GM12878 (cell line): ENCODE data around the gene KRTAP5-2. TPM values are rescaled to one million over a fixed set of nuclear protein-coding genes. Genes with fewer than 3 reads are reported as not detected.
"Not testable (repeated sequence)": the region's sequence is repeated elsewhere in the genome, so short reads cannot be mapped to it uniquely, and the experiment has no call there.

Source experiments
- ATAC-seq: fragments of 200-7000 bp; cut with Tn5 transposase; 3 replicates; pipeline ENCODE4 v1.9.1; 2020; ENCODE audit warnings: mild to moderate bottlenecking, moderate library complexity
- BruUV-seq: library from RNA; stranded (reverse); fragments of 400-500 nt; replicated peaks from 2 replicates; lab custom pipeline; 2021; lab: Mats Ljungman, UMichigan
- CTCF ChIA-PET: fragments of 300-600 bp; sonication (Branson Sonifier 250); formaldehyde crosslinking; extraction: SDS; loops from one replicate; lab custom pipeline; 2021; ENCODE audit warnings: inconsistent platforms; lab: Yijun Ruan, JAX
- POLR2A ChIA-PET: fragments of 350-600 bp; formaldehyde crosslinking; extraction: SDS; loops from one replicate; lab custom pipeline; 2021; ENCODE audit warnings: inconsistent platforms; lab: Charles Lee
- RAD21 ChIA-PET: fragments of 300-600 bp; sonication (Branson Sonifier 250); formaldehyde crosslinking; loops from one replicate; lab custom pipeline; 2023; ENCODE audit warnings: antibody characterized with exemption; ENCODE audit not compliant: unreplicated experiment; lab: Charles Lee
- SMC1A ChIA-PET: fragments of 300-600 bp; sonication (Branson Sonifier 250); formaldehyde crosslinking; loops from one replicate; lab custom pipeline; 2023; ENCODE audit not compliant: unreplicated experiment, uncharacterized antibody; lab: Charles Lee
- DNase-seq: peaks from one replicate; pipeline ENCODE4 v3.0.0-alpha.2; 2011; ENCODE audit warnings: low read depth, low spot score
- FAIRE-seq: peaks from 3 replicates; lab custom pipeline; 2011; peaks lifted over from hg19 to GRCh38; lab: Jason Lieb, UNC
- H2AFZ ChIP-seq: 2 replicates; pipeline ENCODE4 v1.6.0; 2011; ENCODE audit warnings: low read depth, low read length, control low read depth; ENCODE audit not compliant: control insufficient read depth
- H3K27ac ChIP-seq: 2 replicates; pipeline ENCODE4 v1.5.1; 2011; ENCODE audit warnings: control low read depth; ENCODE audit not compliant: control insufficient read depth, insufficient read depth
- H3K27me3 ChIP-seq, 2 experiments: replicated peaks in 1 of 2; 2 replicates each; pipeline versions ENCODE4 v1.6.0 to v1.6.1; 2011; ENCODE audit warnings: low read length in 1 of 2; ENCODE audit not compliant: control insufficient read depth in 2 of 2, insufficient read depth in 2 of 2
- H3K36me3 ChIP-seq, 2 experiments: 2 replicates each; pipeline ENCODE4 v1.5.1; 2011; ENCODE audit warnings: low read length in 1 of 2; ENCODE audit not compliant: control insufficient read depth in 2 of 2, insufficient read depth in 2 of 2
- H3K4me1 ChIP-seq: 2 replicates; pipeline ENCODE4 v1.6.1; 2011; ENCODE audit warnings: mild to moderate bottlenecking, low read length, moderate library complexity, mixed read lengths; ENCODE audit not compliant: control insufficient read depth, insufficient read depth
- H3K4me2 ChIP-seq: 2 replicates; pipeline ENCODE4 v1.6.0; 2011; ENCODE audit warnings: control low read depth; ENCODE audit not compliant: control insufficient read depth, insufficient read depth
- H3K4me3 ChIP-seq: fragments of 200-600 bp; sonication (generic); 2 replicates; pipeline ENCODE4 v1.5.1; 2016
- H3K79me2 ChIP-seq: 2 replicates; pipeline ENCODE4 v1.6.0; 2011; ENCODE audit warnings: low read length; ENCODE audit not compliant: control insufficient read depth, insufficient read depth
- H3K9ac ChIP-seq: 2 replicates; pipeline ENCODE4 v1.8.0; 2011; ENCODE audit warnings: low read length, control low read depth, mixed read lengths; ENCODE audit not compliant: control insufficient read depth, insufficient read depth
- H3K9me3 ChIP-seq: replicated peaks from 3 replicates; pipeline ENCODE4 v1.5.1; 2011; ENCODE audit warnings: mild to moderate bottlenecking, low read length; ENCODE audit not compliant: control insufficient read depth, insufficient read depth
- H4K20me1 ChIP-seq: 2 replicates; pipeline ENCODE4 v1.6.0; 2011; ENCODE audit not compliant: control insufficient read depth, insufficient read depth
- ATF7 ChIP-seq: fragments of 450-650 bp; IDR thresholded peaks from 2 replicates; pipeline ENCODE4 v1.6.1; 2016; ENCODE audit warnings: low read depth, mild to moderate bottlenecking
- EP300 ChIP-seq, 2 experiments: fragments of 150-350 bp in 1 of 2; IDR thresholded peaks; 2 replicates each; pipeline ENCODE4 v1.6.1; 2011 to 2012; ENCODE audit warnings: low read depth in 2 of 2, low read length in 2 of 2, borderline replicate concordance in 1 of 2, improper control_type of control experiment in 1 of 2, inconsistent platforms in 1 of 2; ENCODE audit not compliant: control insufficient read depth in 1 of 2
- FOS ChIP-seq: IDR thresholded peaks from 3 replicates; pipeline ENCODE4 v1.6.1; 2011; ENCODE audit warnings: borderline replicate concordance; ENCODE audit not compliant: insufficient read length; ENCODE audit errors: extremely low read depth
- JUNB ChIP-seq: IDR thresholded peaks from 2 replicates; pipeline ENCODE4 v1.6.1; 2016; ENCODE audit warnings: antibody characterized with exemption, mild to moderate bottlenecking
- KDM1A ChIP-seq: fragments of 200-600 bp; sonication (generic); IDR thresholded peaks from 2 replicates; pipeline ENCODE4 v1.6.1; 2016; ENCODE audit warnings: borderline replicate concordance
- NR2C1 ChIP-seq: fragments of 450-650 bp; IDR thresholded peaks from 2 replicates; pipeline ENCODE4 v1.6.1; 2017; ENCODE audit warnings: antibody characterized with exemption, mild to moderate bottlenecking, moderate library complexity
- RUNX3 ChIP-seq: IDR thresholded peaks from 2 replicates; pipeline ENCODE4 v1.6.1; 2012; ENCODE audit warnings: low read length, inconsistent platforms
- SIX5 ChIP-seq: IDR thresholded peaks from 2 replicates; pipeline ENCODE4 v1.6.1; 2011; ENCODE audit warnings: mild to moderate bottlenecking, low read depth, low read length, moderate library complexity; ENCODE audit not compliant: severe bottlenecking
- ZNF24 ChIP-seq: fragments of 450-650 bp; IDR thresholded peaks from 2 replicates; pipeline ENCODE4 v1.6.1; 2017; ENCODE audit warnings: antibody characterized with exemption, mild to moderate bottlenecking
- WGBS: methylation state at CpG from one replicate; pipeline ENCODE4 v1.1.6; 2016; ENCODE audit warnings: low lambda C conversion rate; ENCODE audit not compliant: insufficient replicate concordance, insufficient coverage; ENCODE audit errors: missing lambda C conversion rate; 5-methylcytosine and 5-hydroxymethylcytosine counted together
- in situ Hi-C: fragments of 300-500 bp; cut with MboI; formaldehyde crosslinking; loops from 9 replicates; pipeline ENCODE4 v1.14.3; 2018; ENCODE audit warnings: mixed read lengths
- intact Hi-C: fragments of 100-400 bp; cut with micrococcal nuclease; formaldehyde crosslinking; loops from one replicate; pipeline ENCODE4 v1.14.2; 2022; ENCODE audit not compliant: unreplicated experiment
- polyA plus RNA-seq, 11 experiments: library from polyadenylated mRNA; depleted of rRNA in 4 of 11; unstranded in 6 of 11; stranded (reverse) in 5 of 11; fragments of >200 nt; fragmentation: Nextera tagmentation in 4 of 11; fragmentation: Illumina TruSeq in 1 of 11; extraction: Ambion mirVana in 4 of 11; extraction: Trizol in 1 of 11; gene quantifications; 1 replicate in 1 of 11; 2 replicates in 10 of 11; pipeline versions ENCODE4 v1.2.1 to v1.2.3, GENCODE V29; 2011 to 2016; ENCODE audit warnings: inconsistent platforms in 2 of 11, missing spikeins in 2 of 11, low read depth in 1 of 11
- total RNA-seq, 4 experiments: library from RNA; depleted of rRNA in 3 of 4; stranded (reverse); fragments of >200 nt in 3 of 4; fragmentation: Illumina TruSeq in 1 of 4; extraction: Trizol in 1 of 4; gene quantifications; 2 replicates each; pipeline versions ENCODE4 v1.2.1 to v1.2.3, GENCODE V29; 2013 to 2021
- TF ChIP-seq, protein P1 (sequence below): fragments of 450-650 bp; formaldehyde crosslinking; IDR thresholded peaks from 2 replicates; pipeline ENCODE4 v1.5.0; 2022; ENCODE audit warnings: mild to moderate bottlenecking, missing genetic modification characterization
- TF ChIP-seq, protein P2 (sequence below): fragments of 450-650 bp; formaldehyde crosslinking; IDR thresholded peaks from 2 replicates; pipeline ENCODE4 v1.4.0; 2020; ENCODE audit warnings: mild to moderate bottlenecking, moderate library complexity

The KRTAP5-2 gene
- total and polyA plus RNA-seq, 10 of the 15 experiments (the other 5 are each of a cell fraction or from before 2014, with no cell fraction given): not detected

DNA sequence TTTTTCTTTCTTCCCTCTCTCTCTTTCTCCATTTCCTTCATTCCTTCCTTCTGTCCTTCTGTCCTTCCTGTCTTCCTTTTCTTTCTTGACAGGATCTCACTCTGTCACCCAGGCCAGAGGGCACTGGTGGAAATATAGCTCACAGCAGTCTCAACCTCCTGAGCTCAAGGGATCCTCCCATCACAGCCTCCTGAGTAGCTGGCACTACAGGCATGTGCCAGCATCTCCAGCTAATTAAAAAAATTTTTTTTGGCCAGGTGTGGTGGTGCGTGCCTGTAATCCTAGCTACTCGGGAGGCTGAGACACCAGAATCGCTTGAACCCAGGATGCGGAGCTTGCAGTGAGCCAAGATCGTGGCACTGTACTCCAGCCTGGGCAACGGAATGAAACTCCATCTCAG lies 21.3 kb downstream of the KRTAP5-2 start:
- no peak for FAIRE-seq
- in situ Hi-C loops: no loop called here
- 43% methylated on average over 6 of the region's 6 CpGs for WGBS
- Histone ChIP-seq H3K4me3 (no peak overlapping the region), H2AFZ (no peak overlapping the region), H3K36me3 (no peaks in the 10 kb centered on the region), H3K79me2 (no peaks in the 10 kb centered on the region), H4K20me1 (no peaks in the 10 kb centered on the region), H3K27ac (no peak overlapping the region), H3K9ac (no peak overlapping the region), H3K4me2 (no peak overlapping the region), H3K27me3 (peaks cover 0 to 8% of the 10 kb centered on the region in 2 experiments; a peak in 2 of 4 replicates), H3K9me3 (peaks cover 4% of the 10 kb centered on the region; the same call in 1 of the 3 replicates), H3K4me1 (no peaks in the 10 kb centered on the region)
- RAD21 ChIA-PET: no interaction called here
- no peak for TF ChIP-seq NR2C1
- TF ChIP-seq, protein P1, sequence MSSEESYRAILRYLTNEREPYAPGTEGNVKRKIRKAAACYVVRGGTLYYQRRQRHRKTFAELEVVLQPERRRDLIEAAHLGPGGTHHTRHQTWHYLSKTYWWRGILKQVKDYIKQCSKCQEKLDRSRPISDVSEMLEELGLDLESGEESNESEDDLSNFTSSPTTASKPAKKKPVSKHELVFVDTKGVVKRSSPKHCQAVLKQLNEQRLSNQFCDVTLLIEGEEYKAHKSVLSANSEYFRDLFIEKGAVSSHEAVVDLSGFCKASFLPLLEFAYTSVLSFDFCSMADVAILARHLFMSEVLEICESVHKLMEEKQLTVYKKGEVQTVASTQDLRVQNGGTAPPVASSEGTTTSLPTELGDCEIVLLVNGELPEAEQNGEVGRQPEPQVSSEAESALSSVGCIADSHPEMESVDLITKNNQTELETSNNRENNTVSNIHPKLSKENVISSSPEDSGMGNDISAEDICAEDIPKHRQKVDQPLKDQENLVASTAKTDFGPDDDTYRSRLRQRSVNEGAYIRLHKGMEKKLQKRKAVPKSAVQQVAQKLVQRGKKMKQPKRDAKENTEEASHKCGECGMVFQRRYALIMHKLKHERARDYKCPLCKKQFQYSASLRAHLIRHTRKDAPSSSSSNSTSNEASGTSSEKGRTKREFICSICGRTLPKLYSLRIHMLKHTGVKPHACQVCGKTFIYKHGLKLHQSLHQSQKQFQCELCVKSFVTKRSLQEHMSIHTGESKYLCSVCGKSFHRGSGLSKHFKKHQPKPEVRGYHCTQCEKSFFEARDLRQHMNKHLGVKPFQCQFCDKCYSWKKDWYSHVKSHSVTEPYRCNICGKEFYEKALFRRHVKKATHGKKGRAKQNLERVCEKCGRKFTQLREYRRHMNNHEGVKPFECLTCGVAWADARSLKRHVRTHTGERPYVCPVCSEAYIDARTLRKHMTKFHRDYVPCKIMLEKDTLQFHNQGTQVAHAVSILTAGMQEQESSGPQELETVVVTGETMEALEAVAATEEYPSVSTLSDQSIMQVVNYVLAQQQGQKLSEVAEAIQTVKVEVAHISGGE (CRISPR knock-in tag): no peak
- TF ChIP-seq ATF7: no peak
- no peak for TF ChIP-seq KDM1A
- no peak for TF ChIP-seq SIX5
- TF ChIP-seq RUNX3: no peak
- TF ChIP-seq ZNF24: no peak
- no peak for TF ChIP-seq EP300 (IDR thresholded peaks at IDR 0.05; ENCODE audit: borderline replicate concordance in 1 of 2, control insufficient read depth in 1 of 2, low read depth in 2 of 2, low read length in 2 of 2)
- no peak for TF ChIP-seq FOS
- TF ChIP-seq JUNB: no peak
- TF ChIP-seq, protein P2, sequence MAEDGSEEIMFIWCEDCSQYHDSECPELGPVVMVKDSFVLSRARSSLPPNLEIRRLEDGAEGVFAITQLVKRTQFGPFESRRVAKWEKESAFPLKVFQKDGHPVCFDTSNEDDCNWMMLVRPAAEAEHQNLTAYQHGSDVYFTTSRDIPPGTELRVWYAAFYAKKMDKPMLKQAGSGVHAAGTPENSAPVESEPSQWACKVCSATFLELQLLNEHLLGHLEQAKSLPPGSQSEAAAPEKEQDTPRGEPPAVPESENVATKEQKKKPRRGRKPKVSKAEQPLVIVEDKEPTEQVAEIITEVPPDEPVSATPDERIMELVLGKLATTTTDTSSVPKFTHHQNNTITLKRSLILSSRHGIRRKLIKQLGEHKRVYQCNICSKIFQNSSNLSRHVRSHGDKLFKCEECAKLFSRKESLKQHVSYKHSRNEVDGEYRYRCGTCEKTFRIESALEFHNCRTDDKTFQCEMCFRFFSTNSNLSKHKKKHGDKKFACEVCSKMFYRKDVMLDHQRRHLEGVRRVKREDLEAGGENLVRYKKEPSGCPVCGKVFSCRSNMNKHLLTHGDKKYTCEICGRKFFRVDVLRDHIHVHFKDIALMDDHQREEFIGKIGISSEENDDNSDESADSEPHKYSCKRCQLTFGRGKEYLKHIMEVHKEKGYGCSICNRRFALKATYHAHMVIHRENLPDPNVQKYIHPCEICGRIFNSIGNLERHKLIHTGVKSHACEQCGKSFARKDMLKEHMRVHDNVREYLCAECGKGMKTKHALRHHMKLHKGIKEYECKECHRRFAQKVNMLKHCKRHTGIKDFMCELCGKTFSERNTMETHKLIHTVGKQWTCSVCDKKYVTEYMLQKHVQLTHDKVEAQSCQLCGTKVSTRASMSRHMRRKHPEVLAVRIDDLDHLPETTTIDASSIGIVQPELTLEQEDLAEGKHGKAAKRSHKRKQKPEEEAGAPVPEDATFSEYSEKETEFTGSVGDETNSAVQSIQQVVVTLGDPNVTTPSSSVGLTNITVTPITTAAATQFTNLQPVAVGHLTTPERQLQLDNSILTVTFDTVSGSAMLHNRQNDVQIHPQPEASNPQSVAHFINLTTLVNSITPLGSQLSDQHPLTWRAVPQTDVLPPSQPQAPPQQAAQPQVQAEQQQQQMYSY (CRISPR knock-in tag): no peak
- intact Hi-C loops: loop anchor here (10.0 kb wide), 2 partner anchors 272 to 462 kb away; partner anchors contain the start of gene TOLLIP
- CTCF ChIA-PET: interaction anchor here (0.8 to 1.0 kb wide), 2 partner anchors 9 to 374 kb away, joined by 3 read pairs; no protein-coding TSS in a partner anchor
- no peak for ATAC-seq
- POLR2A ChIA-PET: no interaction called here
- no TSS peak for BruUV-seq
- no peak for DNase-seq
- SMC1A ChIA-PET: interaction anchor here (1.1 kb wide), 1 partner anchor 56 kb away, joined by 3 read pairs; no protein-coding TSS in a partner anchor

DNA sequence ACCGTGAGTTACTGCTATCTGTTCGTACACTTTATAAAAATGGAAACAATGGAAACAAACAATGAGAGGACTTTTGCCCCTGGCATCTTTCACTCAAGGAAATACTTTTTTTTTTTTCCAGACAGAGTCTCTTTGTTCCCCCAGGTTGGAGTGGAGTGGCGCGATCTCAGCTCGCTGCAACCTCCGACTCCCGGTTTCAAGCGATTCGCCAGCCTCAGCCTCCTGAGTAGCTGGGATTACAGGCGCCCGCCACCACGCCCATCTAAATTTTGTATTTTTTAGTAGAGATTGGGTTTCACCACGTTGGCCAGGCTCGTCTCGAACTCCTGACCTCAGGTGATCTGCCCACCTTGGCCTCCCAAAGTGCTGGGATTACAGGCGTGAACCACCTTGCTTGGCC lies 22.3 kb downstream of the KRTAP5-2 start:
- H3K36me3 ChIP-seq, H4K20me1 ChIP-seq, H3K9ac ChIP-seq, H3K27ac ChIP-seq, in situ Hi-C loops, H2AFZ ChIP-seq, SMC1A ChIA-PET, H3K4me1 ChIP-seq, H3K79me2 ChIP-seq, ATAC-seq, H3K27me3 ChIP-seq, H3K4me2 ChIP-seq, POLR2A ChIA-PET, H3K9me3 ChIP-seq, DNase-seq, FAIRE-seq, H3K4me3 ChIP-seq, BruUV-seq: not testable (repeated sequence)
- CTCF ChIA-PET: interaction anchor here (1.4 to 2.4 kb wide), 7 partner anchors 11 to 373 kb away, joined by 3 to 12 read pairs (median 7); no protein-coding TSS in a partner anchor
- WGBS: 59% methylated on average over 16 of the region's 16 CpGs
- intact Hi-C loops: loop anchor here (2.0 to 10.0 kb wide), 4 partner anchors 123 to 461 kb away; partner anchors contain the start of gene TOLLIP
- RAD21 ChIA-PET: interaction anchor here (1.9 kb wide), 1 partner anchor 27 kb away, joined by 6 read pairs; no protein-coding TSS in a partner anchor
